ENCODE measurements around the gene INPP5E.

Gene INPP5E

DNA sequence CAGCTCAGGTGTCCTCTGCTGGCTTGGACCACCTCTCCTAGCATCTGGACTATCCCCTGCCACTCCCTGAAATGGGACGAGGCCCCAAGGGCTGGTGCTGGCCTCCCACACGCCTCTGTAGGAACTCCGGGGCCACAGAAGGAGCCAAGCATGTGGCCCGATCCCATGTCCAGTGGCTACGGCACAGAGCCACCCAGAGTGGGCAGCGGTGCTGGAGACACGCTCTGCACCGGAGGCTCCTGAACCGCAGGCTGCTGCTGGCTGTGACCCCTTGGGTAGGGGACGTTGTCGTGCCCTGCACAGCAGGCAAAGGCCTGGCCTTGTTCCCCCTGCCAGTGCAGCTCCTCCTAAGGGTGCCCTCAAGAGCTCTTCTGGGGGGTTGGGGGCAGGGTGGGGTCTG, 59.8 kb downstream of the INPP5E start:
- DNase-seq, result no peak

DNA sequence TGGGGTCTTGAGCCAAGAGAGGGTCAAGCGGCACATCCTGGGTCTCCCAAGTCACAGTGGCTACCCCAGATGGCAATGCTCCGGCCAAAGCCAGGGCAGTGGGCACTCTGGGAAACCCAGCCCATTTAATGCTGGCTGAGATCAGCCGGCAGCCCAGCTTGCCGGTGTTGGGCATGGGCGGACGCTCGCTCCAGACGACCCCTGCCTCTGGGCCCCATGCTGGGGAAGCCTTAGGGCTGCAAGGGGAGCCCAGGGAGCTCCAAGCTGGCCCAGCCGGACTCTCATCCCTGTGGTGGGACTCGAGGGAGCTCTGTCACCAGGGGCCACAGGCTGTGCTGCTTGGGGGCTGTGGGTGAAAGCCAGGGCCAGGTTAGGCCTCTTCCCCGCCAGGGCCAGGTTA, 60.2 kb downstream of the INPP5E start:
- no peak for DNase-seq

DNA sequence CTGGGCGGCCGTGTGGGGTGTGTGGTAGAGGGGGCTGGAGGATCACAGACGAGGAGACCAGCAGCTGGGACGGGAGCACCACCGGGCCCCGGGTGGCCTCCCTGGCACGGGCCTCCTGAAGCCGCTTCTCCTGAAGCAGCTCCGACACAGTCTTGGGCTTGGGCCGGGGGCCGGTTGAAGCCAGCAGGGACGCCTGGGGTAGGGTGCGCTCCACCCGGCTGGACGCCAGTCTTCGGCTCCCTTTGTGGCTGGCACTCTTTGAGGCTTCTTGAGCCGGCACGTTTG, 60.7 kb downstream of the INPP5E start:
- DNase-seq, result no peak
